CD4-positive, alpha-beta T cell treated with Interleukin-17A for 1 hour (primary cell): Measurements from ENCODE around the gene CHST12.

Experiments used
- DNase-seq: peaks from one replicate; pipeline ENCODE4 v3.0.0-alpha.2; 2020

Gene CHST12

DNA sequence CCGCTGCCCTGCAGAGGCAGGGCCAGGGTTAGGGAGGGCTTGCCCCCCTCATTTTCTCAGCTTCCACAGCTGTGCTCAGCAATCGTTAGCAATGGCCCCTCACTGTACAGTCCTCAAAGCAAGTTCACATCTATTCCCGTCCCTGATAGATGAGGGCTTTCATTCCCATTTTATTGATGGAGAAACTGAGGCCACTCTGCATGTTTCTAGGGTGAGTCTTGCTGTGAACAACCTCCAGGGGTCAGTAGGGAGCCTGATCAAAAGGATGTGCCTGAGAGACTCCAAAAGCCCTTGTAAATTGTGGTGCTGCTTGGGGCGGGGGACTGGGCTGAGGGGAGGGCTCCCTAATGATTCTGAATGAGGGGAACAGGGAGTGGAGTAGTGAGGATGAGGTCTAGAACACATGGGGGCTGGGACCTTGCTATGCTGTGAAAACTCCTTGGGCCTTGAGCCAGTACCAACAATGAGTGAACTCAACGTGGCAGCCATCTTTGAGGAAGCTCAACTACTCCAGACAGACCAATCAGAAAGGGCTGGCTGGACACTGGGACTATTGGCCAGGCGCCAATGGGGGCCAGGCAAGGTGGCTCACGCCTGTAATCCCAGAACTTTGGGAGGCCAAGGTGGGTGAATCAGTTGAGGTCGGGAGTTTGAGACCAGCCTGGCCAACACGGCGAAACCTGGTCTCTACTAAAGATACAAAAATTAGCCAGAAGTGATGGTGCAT, 79.5 kb downstream of the CHST12 start:
- DNase-seq = no peak

DNA sequence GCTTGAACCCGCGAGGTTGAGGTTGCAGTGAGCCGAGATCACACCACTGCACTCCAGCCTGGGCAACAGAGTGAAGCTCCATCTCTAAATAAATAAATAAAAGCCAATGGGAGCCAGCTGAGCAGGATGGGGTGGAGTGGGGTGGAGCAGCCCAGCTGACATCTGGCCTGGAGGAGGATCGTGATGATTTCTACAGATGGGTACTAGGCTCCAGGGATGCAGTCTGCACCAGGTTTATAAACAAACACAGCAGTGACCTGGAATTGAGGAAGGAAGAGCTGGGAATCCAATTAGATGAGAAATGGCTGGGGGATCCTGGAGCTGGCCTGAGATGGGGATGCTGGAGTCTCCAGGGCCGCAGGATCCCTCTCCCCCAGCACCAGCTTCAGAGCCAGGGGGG, 80.1 kb downstream of the CHST12 start:
- DNase-seq = no peak

DNA sequence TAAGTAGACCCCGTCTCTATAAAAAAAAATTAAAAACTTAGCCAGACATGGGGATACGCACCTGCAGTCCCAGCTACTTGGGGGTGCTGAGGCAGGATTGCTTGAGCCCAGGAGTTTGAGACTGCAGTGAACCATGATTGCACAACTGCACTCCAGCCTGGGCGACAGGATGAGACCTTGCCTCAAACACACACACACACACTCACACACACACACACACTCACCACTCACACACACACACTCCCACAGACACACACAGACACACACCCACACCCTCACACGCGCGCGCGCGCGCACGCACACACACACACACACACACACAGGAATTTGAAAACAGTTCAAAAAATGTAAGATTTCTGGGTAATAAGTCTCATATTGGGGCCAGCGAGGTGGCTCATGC, 81.5 kb downstream of the CHST12 start:
- DNase-seq = no peak

DNA sequence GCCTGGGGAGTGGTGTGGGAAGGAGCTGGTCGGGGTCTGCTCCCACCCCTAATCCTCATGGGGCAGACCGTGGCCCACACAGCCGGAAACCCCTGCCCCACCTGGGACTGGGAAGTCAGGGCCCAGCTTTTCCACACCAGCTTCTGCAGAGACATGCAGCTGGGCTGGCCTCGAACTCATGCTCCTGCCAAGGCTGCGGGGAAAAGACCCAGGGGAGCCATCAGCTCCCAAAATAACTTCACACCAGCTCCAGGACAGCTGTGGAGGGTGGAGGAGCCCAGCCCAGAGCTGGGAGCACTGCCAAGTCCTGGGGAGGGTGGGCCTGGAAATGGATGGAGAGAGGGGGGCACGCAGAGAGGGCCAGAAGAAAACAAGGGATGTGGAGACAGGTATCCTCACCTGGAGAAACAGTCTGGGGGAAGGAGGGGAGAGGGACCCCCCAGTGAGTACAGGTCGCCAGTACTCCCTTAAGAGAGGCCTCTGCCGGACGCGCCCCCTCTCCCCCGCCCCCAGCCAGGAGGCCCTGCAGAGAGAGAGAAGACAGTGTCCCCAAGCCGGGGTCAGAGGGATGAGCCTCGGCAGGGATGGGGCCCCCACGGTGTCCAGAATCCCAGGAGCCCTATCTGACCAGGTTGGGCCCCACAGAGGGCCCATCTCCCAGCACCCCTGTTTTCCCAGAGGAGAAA, 84.3 kb downstream of the CHST12 start:
- no peak for DNase-seq

DNA sequence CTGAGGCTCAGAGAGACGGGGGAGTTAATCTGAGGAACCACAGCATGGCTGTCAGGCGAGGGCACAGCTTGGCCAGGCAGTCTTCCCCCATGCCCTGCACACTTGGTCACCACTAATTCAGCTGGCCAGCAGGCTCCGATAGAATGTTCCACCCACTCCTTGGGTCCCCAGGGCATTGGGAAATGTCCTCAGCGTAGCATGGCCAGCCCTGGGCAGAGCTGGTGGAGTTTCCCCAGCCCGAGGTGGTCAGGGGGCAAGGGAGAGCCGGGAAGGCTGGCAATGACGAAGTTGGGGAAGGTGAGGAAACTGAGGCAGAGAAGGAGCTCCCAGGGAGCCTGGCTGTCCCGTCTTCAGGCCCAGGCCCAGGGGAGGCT, 84.8 kb downstream of the CHST12 start:
- no peak for DNase-seq

DNA sequence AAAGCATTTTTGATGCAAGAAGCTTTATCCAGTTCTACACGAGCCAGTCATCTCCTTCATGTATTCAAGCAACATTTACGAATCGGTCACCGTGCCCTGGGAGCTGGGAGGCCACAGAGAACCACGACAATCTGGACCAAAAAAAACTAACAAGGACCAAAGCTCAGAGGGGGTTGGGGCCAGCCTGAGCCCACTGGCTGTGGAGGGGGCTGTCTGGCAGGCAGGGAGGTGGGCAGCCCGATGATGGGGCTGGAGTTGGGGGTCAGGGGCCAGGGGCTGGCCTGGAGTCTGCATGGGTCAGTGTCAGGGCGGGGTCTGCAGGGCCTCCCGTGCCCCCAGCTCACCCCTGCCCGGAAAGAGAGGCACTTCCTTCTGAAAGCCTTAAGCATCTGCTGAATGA, 85.3 kb downstream of the CHST12 start:
- DNase-seq = no peak

DNA sequence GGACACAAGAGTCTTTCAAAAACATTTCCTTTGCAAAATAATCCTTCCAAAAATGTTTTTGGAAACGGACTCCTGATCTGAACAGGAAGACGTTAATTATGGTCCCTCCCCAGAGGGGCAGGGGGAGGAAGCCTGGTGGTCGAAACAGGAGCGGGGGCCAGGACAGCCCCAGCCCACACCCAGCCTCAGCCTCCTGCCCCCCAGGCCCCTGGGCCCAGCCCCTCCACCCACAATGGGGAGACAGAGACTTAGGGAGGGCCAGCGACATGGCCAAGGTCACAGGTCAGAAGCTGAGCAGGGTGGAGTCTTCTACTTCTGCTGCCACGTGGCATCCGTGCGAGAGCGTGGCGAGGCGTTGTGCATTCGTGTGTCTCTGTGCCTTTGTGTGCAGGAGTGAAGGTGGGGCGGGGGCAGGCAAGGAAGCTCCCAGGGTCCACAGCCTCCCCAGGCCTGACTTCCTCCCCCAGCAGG, 86.8 kb downstream of the CHST12 start:
- no peak for DNase-seq

DNA sequence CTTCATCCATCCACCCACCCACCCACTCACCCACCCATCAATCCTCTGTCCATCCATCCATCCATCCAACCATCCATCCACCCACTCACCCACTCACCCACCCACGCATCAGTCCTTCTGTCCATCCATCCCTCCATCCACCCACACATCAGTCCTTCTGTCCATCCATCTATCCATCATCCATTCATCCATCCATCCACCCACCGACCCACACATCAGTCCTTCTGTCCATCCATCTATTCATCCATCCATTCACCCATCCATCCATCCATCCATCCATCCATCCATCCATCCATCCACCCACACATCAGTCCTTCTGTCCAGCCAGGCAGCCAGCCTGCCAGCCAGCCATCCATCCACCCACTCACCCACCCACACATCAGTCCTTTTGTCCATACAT, 88.6 kb downstream of the CHST12 start:
- DNase-seq = no peak

DNA sequence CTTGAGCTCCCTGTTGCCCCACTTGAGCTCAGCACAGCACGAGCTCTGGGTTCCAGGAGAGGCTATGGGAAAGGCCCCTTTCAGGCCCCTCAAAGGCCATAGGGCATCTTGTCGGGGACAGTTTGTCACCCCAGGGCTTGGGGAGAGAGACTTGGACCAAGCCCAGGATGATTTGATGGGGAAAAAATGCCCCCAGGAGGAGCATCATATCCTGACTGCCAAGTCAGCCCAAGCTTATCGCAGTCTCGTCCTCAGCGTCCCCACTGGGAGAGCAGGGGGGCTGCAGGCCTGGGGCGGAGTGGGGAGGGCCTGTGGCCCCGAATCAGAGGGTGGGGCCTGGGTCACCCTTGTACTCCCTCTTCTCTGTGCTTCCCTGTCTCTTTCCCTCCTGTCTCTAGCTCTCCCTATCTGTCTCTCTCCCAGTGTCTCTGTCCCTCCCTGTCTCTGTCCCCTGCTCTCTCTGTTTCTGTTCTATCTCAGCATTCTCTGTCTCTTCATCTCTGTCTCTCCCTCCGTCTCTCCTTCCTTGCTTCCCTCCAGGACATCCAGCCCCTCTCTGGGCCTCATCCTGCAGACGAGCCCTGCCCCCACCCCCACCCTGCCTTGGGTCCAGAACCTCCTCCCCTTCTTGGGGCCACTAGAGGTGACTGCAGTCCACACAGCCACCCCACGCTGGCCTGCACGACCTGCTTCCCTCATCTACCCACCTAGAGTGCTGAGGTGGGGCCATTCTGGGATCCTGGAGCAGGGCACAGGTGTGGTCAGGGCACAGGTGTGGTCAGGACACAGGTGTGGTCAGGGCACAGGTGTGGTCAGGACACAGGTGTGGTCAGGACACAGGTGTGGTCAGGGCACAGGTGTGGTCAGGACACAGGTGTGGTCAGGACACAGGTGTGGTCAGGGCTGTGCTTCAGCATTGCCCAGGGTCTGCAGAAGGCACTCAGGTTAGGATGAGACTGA, 90.1 kb downstream of the CHST12 start:
- no peak for DNase-seq

DNA sequence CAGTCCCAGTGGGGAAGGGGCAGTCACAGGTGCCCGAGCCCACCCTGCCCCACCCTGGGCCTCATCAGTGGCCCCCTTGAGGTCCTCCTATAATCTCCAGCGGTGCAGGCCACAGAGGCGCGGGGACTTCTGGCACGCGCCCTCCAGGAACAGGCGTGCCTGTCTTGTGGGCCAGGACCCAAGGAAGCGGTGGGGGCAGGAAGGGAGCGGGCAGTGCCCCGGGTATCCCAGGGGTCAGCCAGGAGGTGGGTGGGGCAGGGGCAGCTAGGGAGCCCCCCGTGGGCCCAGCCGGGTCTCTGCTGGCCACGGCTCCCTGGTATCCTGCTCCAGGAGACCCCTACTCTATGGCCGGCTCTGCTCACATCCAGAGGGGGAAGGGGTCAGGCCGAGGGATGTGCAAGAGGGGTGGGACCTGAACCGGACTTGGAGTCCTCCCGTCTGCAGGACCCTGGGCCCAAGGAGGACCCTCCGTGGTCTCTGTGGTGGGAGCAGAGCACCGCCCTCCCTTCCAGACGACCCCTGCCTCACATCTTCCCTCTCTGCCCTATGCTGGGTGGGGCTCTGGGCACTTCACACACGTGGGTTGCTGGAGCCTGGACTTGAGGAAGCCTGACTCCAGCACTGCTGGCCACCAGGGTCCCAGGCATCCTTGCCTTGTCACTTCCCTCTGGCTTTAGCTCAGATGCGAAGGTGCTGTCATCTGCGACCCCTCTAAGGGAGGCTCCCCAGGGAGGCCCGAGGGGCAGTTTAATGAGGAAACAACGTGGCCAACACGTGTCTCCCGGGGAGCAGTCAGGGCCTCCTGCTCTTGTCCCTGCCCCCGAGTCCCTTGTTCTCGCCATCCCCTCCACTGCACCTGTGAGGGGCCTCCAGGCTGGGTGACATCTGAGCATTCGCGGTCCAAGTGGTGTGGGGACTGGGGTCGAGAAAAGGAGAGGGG, 91.0 kb downstream of the CHST12 start:
- no peak for DNase-seq

DNA sequence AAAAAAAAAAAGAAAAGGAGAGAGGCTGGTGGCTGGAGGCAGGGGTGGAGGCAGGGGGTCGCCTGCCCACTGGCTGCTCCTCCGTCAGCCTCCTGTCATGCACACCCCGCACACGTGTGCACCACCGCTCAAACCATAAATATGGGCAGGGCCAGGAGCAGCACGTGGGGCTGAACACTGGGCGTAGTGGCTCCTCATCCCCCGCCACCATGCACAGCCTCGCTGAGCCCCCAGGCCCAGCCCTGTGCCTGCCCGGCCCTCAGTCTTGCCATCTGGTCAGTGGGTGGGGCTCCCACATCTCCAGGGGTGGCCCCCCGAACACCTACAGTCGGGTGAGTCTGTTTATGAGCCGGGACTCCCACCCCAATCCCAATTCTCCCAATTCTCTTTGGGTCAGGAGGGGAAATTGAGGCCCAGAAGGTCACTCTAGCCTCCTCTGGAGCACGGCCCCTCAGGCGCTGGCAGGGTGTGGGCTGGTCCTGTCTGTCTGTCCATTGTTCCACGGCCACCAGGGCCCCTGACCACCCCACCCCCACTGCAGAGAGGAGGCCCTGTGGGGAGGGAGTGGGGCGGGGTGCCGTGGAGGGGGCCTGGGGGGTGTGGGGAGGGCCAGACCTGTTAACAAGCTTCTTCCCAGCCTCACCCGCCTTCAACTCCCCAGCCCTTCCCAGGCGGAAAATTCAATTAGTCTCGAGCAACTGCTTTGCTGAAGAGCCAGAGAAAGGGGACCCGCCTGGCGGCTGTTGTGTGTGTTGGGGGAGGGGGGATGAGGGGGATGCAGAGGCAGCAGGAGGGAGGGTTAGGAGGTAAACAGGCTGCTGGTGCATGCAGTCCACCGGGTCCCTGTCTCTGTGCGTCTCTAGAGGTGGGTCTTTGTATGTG, 92.2 kb downstream of the CHST12 start:
- DNase-seq = no peak

DNA sequence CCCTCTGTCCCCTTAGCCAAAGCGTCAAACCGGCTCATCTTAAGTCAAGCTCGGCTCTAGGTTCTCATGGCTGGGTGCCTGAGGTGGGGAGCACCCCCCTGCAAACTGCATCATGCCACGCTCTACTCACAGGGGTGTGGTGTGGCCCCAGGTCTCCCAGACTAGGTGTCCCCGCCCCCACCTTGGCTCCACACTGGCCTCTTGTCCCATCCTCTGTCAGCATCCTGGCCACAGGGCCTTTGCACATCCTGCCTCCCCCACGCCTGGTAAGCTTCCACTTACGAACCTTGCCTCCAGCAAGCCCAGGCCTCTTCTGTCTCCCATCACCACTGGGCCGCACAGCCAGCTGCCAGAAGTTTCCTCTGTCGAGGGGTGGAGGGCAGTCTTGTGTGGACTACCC, 93.0 kb downstream of the CHST12 start:
- DNase-seq = no peak

DNA sequence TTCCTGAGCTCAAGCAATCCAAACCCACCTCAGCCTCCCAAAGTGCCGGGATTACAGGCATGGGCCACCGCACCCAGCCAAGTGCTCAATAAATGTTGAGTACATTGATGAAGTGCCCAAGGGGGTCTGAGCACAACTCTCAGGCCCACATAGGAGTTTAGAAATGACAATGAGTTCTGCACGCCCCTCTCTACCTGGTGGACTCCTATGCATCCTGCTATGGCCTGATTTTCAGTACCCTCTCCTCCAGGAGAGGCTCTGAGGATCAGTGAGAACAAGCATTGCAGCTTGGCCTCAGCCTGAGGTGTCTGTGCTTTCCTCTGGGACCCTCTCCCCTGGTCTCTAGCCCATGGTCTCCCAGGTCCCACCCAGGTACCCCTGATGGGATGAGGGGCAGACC, 93.7 kb downstream of the CHST12 start:
- DNase-seq = no peak

DNA sequence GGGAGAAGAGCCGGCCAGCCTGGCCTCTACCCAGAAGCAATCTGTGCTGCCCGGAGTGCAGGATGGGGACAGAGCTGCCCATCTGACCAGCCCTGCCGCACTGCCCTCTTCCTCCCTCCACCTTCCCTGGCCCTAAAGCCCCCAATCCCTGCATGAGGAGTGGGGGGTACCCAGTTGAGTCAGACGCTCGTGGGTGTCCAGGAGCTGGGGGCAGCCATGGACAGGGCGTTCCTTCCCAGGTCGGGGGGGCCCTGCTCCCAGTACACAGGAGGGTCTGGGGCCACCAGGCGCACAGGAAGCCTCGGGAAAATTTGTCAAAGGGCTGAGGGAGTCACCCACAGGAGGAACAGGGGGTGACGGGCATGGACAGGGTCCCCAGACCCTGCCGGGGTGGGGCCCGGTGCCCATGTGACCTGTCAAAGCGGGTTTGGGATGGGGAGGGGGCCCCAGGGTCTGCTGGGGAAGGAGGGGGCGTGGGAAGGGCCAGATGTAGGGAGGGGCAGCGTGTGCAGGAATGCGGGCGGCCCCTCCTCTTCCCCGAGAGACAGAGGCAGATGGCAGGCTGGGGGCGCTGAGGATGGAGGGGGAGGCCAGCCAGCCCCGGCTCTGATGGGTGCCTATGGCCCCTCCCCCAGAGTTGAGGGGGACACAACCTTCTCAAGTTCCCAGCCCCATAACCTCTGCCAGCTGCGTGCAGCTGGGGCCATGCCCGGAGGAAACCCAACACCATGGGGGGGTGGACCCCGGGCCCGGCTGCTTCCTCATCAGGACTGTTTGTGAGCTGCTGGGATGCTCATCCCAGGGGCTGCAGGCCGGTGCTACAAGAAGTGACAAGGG, 94.3 kb downstream of the CHST12 start:
- no peak for DNase-seq
